Glutamatergic neuron (in vitro differentiated cells): ENCODE results near the gene CD44. TPM values are rescaled to one million over a fixed set of nuclear protein-coding genes. Genes with fewer than 3 reads are reported as not detected.

ENCODE experiments used
- DNase-seq: peaks from one replicate; pipeline ENCODE4 v3.0.0; 2022
- H3K27ac Mint-ChIP-seq: one replicate; pipeline ENCODE4 v1.8.0; 2020; ENCODE audit warnings: mild to moderate bottlenecking, mixed read lengths, inconsistent platforms; ENCODE audit not compliant: unreplicated experiment
- H3K27me3 Mint-ChIP-seq: one replicate; pipeline ENCODE4 v1.8.0; 2020; ENCODE audit warnings: mild to moderate bottlenecking, moderate library complexity, mixed read lengths, inconsistent platforms; ENCODE audit not compliant: unreplicated experiment
- H3K36me3 Mint-ChIP-seq: one replicate; pipeline ENCODE4 v1.8.0; 2020; ENCODE audit warnings: mild to moderate bottlenecking, mixed read lengths, inconsistent platforms; ENCODE audit not compliant: unreplicated experiment
- H3K4me1 Mint-ChIP-seq: one replicate; pipeline ENCODE4 v1.8.0; 2020; ENCODE audit warnings: mild to moderate bottlenecking, low read depth, mixed read lengths, inconsistent platforms; ENCODE audit not compliant: unreplicated experiment
- H3K4me3 Mint-ChIP-seq: one replicate; pipeline ENCODE4 v1.8.0; 2020; ENCODE audit warnings: mild to moderate bottlenecking, mixed read lengths, inconsistent platforms; ENCODE audit not compliant: unreplicated experiment
- H3K9me3 Mint-ChIP-seq: one replicate; pipeline ENCODE4 v1.8.0; 2020; ENCODE audit warnings: mild to moderate bottlenecking, moderate library complexity, mixed read lengths, inconsistent platforms; ENCODE audit not compliant: unreplicated experiment
- total RNA-seq: library from RNA; stranded (reverse); fragmentation: NEBNext Ultra II Directional; extraction: Animal tissue kit (Norgen Biotek cat#: 25700); gene quantifications from one replicate; pipeline ENCODE4 v1.2.1, GENCODE V29; 2021; ENCODE audit not compliant: unreplicated experiment
- TF ChIP-seq, protein P1 (sequence below): fragments of 200-600 bp; sonication (generic); IDR thresholded peaks from one replicate; pipeline ENCODE4 v1.5.0; 2021; ENCODE audit not compliant: partially characterized antibody, unreplicated experiment

CD44 gene
- total RNA-seq, 1 donor from 2014 or later, result 0.71 TPM

DNA sequence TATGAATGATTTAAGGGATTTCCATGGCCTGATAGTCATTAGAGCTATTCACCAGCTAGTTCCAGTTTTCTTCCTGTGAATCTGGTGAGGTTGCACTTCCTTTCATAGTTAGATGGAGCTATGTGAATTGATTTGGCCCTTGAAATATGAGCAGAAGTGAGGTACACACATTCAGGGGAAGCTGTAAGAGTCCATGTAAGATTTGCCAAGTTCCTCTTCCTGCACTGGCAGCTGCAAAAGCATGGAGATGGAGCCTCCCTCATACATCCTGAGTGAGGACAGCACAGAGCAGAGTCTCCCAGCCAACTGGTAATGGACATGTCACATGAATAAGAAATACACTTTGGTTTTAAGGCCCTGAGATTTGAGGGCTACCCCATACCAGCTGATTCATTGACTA, 111.7 kb downstream of the CD44 start:
- Mint-ChIP-seq H3K27me3 (no peaks in the 10 kb centered on the region), H3K4me3 (no peak overlapping the region), H3K36me3 (peaks cover 6% of the 10 kb centered on the region), H3K9me3 (no peaks in the 10 kb centered on the region), H3K4me1 (no peaks in the 10 kb centered on the region), H3K27ac (no peak overlapping the region)
- TF ChIP-seq, protein P1, sequence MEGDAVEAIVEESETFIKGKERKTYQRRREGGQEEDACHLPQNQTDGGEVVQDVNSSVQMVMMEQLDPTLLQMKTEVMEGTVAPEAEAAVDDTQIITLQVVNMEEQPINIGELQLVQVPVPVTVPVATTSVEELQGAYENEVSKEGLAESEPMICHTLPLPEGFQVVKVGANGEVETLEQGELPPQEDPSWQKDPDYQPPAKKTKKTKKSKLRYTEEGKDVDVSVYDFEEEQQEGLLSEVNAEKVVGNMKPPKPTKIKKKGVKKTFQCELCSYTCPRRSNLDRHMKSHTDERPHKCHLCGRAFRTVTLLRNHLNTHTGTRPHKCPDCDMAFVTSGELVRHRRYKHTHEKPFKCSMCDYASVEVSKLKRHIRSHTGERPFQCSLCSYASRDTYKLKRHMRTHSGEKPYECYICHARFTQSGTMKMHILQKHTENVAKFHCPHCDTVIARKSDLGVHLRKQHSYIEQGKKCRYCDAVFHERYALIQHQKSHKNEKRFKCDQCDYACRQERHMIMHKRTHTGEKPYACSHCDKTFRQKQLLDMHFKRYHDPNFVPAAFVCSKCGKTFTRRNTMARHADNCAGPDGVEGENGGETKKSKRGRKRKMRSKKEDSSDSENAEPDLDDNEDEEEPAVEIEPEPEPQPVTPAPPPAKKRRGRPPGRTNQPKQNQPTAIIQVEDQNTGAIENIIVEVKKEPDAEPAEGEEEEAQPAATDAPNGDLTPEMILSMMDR, result no peak
- no peak for DNase-seq

DNA sequence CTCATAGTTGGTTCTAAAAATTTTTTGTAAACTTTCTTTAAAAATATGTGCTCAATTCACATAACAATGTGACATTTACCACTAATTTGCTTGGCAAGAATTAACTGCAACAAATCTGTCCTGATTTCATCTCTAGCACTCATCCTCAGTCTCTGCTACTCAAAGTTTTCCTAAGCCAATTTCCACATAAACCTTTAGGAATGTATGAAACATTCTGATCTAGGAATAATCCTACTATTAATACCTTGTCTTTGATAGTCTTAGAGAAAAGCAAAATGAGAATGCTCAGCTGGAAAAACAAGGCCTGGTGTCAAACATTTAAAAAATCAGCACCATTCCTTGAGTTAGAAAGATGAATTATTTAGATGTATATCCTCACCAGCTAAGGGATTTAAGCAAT, 114.3 kb downstream of the CD44 start:
- Mint-ChIP-seq H3K4me1 (no peaks in the 10 kb centered on the region), H3K4me3 (no peak overlapping the region), H3K9me3 (no peaks in the 10 kb centered on the region)

DNA sequence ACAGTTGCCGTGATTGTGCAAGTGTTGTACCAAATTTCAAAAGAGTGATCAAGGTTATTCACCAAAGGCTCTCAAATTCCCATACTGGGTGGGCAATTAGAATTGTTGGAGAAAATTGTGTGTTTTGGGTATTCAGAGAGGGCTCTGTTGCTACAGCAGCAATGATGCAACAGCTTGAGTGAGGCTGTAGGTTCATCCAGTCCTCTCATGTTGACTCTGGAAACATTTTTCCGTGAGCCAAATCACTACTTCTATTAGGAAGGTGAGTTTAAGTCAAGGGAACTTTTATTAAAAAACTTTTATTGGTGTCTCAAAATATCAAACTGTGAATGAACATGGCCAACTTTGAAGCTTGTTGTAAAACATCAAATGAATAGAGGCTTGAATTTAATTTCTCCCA, 116.5 kb downstream of the CD44 start:
- Mint-ChIP-seq H3K27me3 (no peaks in the 10 kb centered on the region), H3K36me3 (peaks cover 3% of the 10 kb centered on the region), H3K27ac (no peak overlapping the region), H3K4me1 (peaks cover 4% of the 10 kb centered on the region), H3K4me3 (no peak overlapping the region), H3K9me3 (no peaks in the 10 kb centered on the region)
- TF ChIP-seq, protein P1, result no peak
- no peak for DNase-seq

More for the DNA sequence above, 114.3 kb downstream of the CD44 start:
- H3K27ac Mint-ChIP-seq, result no peak overlapping the region
- peaks cover 9% of the 10 kb centered on the region for H3K36me3 Mint-ChIP-seq
- no peaks in the 10 kb centered on the region for H3K27me3 Mint-ChIP-seq
- TF ChIP-seq, protein P1, result no peak
- no peak for DNase-seq

DNA sequence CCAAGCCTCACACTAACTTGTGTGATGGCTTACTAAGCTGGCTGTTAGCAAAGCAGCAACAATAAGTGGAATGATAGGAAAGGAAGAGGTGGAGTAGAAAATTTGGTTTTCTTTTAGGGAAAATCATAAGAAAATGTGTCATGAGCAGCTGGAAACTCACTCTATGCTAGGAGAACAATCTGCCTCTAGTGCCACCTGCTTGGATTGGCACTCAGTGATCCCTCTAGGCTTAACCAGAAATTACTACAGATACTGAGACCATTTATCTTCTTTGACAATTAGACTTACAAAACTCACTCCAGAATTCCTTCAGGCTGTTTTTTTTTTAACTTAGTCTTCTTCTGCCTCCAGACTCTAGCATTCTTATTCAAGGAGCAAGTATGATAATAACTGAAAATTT, 117.3 kb downstream of the CD44 start:
- DNase-seq, result no peak
- TF ChIP-seq, protein P1, result no peak
- no peak overlapping the region for H3K4me3 Mint-ChIP-seq
- H3K9me3 Mint-ChIP-seq, result no peaks in the 10 kb centered on the region
- peaks cover 4% of the 10 kb centered on the region for H3K4me1 Mint-ChIP-seq
- H3K27ac Mint-ChIP-seq, result no peak overlapping the region
- H3K36me3 Mint-ChIP-seq, result peaks cover 3% of the 10 kb centered on the region
- no peaks in the 10 kb centered on the region for H3K27me3 Mint-ChIP-seq

DNA sequence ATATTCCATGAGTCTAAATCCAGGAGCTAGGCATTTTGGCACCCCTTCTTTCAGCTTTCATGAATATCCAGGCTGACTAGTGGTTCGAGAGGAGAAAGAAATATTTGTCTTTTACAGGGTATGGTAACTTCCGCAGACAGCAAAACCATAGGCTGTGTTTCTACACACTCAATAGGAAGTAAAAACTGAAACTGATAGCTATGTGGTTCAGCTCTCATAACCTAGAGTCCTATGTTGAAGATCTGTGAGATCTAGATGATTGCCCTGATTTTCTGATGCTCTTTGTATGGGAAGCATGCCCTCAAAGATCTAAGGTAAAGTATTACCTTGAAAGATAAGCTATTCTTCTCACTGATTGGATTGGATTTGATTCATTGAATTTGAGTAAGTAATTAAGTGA, 118.3 kb downstream of the CD44 start:
- Mint-ChIP-seq H3K27ac (no peak overlapping the region), H3K4me1 (peaks cover 4% of the 10 kb centered on the region), H3K4me3 (no peak overlapping the region), H3K27me3 (no peaks in the 10 kb centered on the region), H3K9me3 (no peaks in the 10 kb centered on the region), H3K36me3 (peaks cover 3% of the 10 kb centered on the region)
- DNase-seq, result no peak
- TF ChIP-seq, protein P1, result no peak
